GM21390 (cell line): Measurements from ENCODE around the gene HEBP1.

Experiments used
- ATAC-seq: cut with Tn5 transposase; IDR thresholded peaks from one replicate; pipeline ENCODE4 v1.9.1; 2021; ENCODE audit not compliant: unreplicated experiment

Gene HEBP1

DNA sequence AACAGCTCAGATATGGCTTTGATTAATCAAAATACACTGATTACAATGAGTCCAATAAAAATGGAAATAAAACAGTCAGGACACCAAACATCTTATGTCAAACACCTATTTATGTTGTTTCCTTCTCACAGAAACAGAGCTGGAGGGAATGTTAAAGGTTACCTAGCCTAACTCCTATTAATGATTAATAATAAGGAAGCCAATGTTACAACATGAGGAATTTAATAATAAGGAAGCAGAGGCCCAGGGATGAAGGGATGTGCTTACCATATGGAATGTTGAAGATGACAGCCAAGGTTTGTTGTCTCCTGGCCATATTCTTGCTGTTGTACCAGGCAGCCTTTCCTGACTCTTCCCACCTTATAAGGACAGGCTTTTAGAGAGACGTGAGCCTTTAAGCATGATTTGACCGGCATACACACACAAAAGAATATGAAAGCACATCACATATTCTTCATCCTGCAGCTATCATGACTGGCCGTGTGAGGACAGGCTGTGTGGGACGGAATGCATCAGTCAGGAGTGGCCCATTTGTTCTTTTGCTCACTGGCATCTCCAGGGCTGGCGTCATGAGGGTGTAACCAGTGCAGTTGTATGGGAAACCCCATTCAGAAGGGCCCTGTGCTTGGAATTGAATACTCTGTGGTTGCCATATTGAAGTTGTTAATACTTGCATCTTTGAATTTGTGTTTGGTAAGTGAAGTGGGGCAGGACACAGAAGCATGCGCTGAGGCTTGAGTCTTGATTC is 45.0 kb downstream of the HEBP1 start:
- ATAC-seq, result no peak

DNA sequence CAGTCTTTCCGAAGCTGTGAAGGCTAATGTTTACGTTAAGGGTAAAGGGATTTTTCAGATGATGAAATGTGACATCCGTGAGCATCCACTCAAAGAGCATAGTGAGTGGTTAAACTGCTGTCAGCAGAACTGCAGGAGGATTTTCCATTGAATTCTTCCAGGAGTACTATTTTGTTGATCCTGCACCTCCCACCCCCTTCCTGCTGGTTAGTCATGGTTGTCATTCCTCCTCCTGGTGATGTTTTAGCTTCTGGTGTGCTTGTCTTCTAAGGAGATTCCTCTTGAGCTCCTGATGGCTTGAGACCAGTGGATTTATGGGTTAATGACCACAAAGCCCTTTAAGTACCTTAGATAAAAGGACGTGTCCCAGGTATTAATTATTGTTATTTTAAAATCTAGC is 45.7 kb downstream of the HEBP1 start:
- ATAC-seq, result no peak

DNA sequence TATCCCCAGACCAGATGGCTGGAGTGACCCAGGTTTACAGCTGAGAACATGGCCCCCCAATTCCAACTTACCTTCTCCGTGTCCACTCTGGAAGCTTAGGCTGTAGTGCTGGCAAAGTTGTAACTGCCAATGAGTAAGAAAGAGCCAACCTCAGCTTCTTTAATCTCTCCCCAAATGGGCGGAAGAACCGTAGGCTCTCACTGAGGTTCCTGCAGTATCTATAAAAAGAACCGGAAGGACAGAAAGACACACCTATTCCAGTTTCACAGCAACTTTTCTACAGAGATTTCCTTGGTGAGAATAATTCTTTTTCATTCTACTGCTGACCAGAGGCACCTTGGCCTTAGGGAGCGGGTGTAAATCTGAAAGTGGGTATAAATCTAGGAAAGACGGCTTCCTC is 48.0 kb downstream of the HEBP1 start, which contains the start of gene GPRC5D:
GPRC5D (minus strand) TSS at position 135 of the 400 bp plus-strand sequence. CDS start 1,786 bp downstream, outside the sequence.
- ATAC-seq, result no peak

DNA sequence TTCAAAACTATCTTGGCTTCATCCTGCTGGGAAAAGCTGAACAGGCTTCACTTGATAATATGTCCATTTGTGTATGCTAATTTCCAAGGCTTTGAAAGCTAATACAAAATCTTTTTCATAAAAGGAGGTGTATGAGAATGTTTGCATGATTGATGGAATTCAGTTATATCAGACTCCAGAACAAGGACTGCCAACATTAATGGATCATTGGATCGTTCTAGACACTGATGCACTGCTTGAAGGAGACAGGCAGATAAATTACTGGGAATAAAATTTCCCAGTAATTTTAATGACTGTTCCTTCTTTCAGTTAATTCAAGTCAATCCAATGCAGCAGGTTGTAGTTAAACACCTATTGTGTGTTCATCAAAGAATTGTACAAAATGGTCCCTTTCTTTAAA is 48.6 kb downstream of the HEBP1 start:
- no peak for ATAC-seq

DNA sequence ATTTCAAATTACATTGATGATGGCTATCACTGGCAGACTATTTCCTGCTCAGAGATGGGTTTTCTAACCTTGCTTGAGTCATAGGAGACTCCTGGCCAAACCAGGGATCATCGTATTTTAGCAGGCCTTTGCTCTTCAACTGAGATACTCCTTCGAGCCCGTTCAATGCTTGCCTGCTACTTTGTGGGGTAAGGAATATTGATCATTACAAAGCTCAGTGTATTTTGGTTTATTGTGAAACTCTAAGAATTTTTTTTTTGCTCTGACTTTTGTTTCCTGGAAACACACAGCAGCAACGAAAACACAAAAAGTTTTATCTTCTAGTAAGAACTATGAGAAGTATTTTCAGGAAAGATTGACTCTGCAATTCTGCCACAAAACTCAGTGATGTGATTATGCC is 52.2 kb downstream of the HEBP1 start:
- ATAC-seq, result no peak

DNA sequence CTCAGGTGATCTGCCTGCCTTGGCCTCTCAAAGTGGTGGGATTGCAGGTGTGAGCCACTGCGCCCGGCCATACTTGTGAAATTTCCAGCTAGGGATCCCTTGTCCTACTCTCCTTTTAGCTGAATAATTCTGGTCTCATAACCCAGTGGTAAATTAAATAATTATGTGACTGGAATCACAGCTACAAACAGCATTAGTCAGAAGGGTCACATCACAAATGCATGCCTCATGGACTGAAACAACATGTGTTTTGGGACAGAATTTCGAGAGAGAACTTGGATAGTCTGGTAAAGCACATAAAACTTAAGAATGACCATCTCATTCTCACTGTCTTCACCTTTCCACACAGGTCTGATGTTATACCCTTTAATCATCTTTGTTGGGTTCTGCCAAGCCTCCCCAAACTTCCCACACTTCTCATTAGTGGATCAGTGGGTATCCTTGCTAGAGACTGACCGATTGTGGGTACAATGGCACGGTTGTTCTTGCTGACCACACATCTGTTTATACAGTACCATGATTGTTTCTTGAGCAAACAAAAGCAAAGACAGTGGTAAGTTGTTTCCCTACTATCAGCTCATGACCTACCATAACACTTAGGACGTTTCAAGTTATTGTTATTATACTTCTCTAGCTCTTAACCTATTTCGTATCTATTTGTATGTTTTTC is 53.2 kb downstream of the HEBP1 start:
- no peak for ATAC-seq

DNA sequence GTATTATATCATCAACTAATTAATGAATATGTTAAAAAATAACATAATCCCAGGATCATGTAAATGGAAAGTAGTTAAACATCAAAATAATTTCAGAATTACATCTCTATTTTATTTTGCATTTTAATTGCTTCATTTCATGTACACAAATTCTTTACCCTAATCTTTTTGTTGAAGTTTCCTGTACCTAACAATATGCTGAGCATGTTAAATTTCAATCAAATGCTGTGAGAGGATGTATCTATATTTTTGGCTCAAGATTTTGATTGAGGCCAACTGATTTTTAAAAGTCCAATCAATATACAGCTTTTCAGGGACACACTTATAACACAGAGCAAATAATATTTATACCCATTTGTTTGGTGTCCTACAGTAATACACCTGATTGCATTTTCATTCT is 54.5 kb downstream of the HEBP1 start:
- no peak for ATAC-seq

DNA sequence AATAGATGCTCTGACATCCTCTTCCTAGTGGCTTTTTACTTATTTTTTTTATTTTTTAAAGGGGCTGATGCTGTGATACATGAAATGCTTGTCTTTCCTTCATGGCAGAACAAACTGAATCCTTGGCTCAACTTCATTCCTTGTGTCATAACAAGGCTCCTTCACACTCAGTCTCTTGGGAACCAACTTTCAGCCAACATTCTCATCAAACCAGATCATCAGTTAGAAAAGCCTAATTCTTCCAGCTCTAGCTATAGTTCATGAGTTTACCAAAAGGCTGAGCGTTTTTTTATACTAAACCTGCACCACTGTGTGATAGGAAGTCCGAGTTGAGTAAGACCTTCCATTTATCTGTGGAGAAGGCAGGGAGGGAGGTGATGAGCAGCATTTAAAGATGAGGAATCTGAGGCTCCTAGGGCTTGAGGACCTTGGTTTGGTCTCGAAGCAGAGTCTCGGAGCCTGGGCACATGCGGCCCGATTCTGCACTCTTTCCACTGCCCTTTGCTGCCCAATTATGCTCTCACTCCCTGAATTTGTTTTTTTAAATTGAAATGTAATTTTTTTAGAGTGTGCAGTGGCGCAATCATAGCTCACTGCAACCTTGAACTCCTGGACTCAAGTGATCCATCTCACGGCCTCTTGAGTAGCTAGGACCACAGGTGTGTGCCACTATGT is 56.3 kb downstream of the HEBP1 start:
- ATAC-seq, result no peak

DNA sequence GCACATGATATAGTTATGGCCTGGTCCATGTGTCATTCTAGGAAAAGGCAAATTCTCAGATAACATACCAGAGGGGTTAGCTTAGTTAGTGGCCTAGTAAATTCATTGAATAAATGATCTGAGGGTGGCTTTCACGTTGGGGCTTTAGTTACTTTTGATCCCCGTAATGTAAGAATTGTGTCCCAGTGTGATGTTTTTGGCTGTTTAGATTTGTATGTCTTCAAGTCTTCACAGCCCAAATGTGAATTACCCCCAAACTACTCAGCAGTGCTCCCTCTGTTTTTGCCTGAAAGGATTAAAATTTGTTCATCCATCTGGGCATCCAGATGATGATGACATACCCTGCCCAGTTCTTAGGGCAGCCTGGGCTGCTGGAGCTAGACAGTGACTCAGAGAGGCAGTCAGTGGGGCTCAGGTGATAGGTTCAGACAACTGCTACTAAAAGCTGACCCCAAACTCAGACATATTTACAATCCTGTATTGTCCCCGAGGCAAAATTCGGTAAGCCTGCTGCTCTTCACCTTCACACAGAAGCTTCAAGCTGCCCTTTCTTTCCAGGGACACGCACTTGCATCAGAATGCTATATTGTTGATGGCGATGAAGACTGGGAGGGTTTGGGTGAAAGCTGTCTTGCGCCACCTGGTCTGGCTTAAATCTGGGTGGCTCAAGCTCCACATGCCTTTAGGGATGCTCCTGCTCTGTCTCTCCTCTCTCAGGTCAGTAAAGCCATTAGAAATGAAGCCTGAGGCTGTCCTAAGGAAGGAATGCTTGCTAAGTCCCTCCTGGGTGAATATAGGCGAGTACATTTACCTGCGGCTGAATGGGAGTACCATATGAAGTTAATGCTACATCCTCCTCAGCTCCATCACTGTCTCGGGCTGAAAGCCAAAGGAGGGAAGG is 58.4 kb downstream of the HEBP1 start:
- no peak for ATAC-seq

DNA sequence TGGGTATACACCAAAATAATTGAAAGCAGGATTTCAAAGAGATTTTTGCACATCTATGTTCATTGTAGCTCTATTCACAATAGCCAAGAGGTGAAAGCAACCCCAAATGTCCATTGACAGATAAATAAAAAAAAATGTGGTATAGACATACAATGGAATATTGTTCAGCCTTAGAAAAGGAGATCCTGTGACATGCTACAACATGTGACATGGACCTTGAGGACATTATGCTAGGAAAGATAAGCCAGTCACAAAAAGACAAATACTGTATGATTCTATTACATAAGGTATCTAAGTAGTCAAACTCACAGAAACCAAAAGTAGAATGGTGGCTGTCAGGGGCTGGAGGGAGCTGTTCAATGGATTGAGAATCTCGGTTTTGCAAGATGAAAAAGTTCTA is 60.2 kb downstream of the HEBP1 start:
- ATAC-seq, result no peak

DNA sequence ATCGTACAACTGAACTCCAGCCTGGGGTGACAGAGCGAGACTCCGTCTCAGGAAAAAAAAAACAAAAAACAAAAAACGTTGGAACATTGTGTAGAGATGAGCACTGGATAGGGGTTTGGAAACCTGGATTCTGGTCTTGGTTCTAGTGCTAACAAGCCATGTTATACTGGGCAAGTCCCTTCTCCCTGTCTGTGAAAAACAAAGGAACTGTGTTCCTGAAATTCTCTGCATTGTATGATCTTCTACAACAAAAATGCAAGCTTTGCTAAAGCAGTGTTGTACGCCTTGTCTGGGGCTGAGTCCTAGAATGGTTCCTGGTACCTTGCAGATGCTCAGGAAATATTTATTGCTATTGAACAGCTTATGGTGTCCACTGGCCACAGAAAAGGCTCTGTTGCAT is 61.5 kb downstream of the HEBP1 start:
- ATAC-seq, result no peak

DNA sequence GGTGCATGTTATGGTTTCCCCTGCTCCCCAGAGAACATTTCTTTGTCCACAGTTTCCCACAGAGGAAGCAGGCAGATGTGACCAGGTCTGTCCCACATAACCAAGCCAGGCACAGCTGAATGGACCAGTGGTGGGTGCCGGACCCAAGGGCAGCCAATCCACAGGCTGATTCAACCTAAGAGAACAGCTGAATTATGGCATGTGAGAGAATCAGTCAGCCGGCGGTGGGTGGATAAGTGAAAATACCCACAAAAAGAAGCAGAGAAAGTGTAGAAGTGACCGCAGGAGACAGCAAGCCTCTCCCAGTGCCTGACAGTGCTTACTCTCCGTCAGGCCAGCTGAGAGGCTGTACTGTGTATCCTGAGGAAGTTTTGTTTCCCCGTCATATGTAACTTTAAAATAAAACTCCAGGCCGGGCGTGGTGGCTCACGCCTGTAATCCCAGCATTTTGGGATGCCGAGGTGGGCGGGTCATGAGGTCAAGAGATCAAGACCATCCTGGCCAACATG is 63.0 kb downstream of the HEBP1 start:
- ATAC-seq, result no peak

DNA sequence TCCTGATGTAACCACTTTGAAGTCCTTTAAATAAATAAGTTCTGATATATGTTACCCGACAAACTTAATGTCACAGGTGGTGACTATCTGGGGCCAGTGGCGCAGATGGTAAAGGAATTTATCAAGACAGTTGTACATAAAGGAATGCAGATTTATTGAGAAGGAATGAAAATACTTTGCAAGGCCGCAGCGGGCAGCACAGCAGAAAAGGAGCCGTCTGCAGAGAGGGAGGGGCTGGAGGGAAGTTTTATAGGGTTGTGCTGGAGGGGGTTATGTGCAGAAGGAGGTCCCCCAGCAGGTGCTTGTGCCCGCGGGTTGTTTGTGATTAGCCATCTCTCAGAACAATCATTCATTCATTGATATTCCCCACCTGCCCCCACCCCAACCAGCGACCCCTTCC is 65.5 kb downstream of the HEBP1 start:
- ATAC-seq, result no peak

DNA sequence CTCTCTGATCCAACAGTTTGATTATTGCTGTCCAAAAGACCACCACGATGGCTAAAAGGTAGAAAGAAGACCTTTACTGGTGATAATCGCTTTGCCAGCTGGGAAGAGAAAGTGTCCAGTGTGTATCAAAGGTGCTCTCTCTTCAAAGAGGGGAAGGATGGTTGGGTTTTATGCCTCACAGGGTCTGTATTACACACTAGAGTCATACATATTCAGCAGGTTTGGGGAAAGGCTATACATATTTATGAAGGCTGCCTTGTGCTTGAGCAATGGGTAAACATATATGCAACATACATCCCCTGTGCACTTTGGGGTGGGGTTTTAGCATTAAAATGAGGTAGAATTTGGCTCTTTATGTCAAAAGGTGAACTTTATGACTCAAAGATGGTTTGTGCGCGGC is 66.3 kb downstream of the HEBP1 start:
- no peak for ATAC-seq

DNA sequence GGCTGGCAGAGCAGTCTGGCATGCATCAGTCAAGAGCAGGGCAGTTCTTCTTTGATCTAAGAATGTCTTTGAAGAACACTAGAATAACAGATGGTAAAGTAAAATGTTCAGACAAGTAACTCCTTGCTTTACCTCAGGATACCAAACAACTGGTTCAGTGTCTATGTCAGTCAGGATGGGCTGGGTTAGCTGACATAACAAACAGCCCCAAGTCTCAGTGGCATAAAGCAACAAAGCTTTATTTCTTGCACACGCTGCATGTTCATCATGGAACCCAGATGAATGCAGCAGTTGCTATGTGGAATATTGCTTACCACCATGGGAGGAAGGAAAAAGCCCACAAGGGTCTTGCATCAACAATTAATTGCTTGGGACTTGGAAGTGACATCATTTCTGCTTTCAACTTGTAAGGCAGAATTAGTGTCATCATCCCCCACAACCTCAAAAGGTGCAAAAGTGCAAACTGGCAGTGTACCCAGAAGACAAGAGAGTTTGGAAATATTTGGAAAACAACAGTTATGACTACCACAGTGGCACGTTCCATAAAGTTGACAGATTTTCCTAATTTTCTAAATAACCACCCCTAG is 69.3 kb downstream of the HEBP1 start:
- no peak for ATAC-seq

DNA sequence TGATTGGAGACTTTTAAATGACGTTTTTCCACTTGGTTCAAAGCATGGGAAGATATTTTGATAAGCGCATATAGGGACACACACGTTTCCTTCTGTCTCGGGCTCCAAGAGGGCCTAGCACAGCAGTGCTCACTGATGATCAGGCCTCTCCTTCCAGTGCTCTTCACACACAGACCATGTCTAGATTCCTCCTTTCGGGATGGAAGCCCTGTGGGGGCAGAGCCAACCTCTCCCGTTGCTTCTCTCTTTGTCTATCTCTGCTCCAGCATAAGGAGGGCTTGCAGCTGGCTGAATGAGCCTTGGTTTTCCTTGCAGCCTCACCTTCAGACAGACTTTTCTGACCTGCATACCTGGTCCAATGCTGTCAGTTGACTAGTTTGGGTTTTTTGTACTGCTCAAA is 70.4 kb downstream of the HEBP1 start:
- ATAC-seq, result no peak

DNA sequence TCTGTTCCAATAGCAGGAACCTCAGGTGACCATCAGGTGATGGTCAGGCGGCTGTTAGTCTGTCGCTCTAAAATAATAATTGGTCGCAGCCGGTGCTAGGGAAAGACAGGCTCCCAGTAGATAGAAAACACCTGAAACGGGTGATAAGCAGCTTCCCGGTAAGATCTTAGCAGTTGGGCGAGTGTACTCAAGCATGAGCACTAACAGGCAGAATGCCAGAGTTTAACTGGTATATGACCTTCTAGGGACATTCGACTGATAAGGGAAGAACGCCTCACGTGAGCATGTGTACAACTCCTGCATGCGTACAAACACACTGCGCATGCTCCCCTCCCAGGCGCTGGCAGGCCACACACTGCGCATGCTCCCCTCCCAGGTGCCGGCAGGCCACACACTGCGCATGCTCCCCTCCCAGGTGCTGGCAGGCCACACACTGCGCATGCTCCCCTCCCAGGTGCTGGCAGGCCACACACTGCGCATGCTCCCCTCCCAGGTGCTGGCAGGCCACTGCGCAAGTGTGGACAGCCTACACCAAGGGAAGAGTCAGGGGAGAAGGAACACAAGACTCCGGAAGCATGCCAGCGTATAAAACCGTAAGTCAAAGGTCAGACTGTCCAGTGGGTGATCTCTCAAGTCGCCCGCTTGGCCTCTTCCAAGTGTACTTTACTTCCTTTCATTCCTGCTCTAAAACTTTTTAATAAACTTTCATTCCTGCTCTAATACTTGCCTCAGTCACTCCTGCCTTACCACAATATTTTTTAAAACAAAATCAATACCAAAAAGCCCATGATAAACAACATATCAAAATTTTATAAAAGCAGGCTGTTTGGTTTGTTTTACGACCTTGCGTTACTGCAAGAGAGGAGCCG is 72.6 kb downstream of the HEBP1 start:
- ATAC-seq, result peak; percentile 46

DNA sequence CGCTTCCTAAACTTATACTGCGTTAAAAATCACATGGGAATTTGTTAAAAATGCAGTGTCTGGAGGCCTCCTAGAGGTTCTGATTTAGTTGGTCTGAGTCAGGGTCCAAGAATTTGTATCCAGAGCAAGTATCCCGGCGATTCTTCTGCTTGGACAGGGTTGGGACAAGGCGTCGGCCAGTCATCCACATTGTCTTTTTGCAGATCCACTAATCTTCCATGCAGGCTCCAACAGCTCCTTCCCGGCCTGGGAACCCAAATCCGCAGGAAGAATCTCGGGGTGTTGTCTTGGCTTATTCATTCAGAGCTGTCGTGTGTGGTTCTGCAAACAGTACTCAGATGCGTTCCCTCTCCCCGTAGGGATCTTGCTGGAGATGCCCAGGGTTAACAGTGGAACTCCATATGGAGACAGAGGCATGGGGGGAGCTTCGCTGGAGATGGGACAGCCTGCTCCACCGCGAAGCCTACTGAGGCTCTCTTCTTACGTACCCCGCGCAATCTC is 73.4 kb downstream of the HEBP1 start:
- ATAC-seq, result no peak

DNA sequence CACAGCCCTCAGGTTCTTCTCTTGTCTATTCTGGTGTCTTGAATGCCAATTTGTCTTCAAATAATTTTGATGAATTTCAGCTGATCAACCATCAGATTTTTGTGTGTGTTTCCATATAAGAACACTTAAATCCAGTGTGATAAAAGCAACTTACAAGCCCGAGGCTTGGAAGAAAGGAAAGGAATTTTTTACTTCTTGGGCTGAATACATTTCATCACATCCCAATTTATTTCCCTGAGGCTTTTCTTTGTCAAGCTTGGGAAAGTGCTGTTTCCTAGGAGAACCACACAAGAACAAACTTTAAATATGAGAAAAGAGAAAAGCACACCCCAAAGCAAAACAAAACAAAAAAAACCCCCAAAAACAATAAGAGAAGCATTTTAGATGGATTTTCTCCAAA is 74.7 kb downstream of the HEBP1 start:
- no peak for ATAC-seq
